Mesothelial cell of epicardium (in vitro differentiated cells): Measurements from ENCODE around the gene RPL32. TPM values are rescaled to one million over a fixed set of nuclear protein-coding genes. Genes with fewer than 3 reads are reported as not detected.

Experiments
- DNase-seq, 2 experiments: peaks; one replicate each; pipeline ENCODE4 v3.0.0; 2021; ENCODE audit warnings: low spot score in 2 of 2; ENCODE audit not compliant: unreplicated experiment in 2 of 2
- H3K27ac Mint-ChIP-seq: 2 replicates; pipeline ENCODE4 v1.8.0; 2021; ENCODE audit warnings: mixed read lengths
- H3K27me3 Mint-ChIP-seq: 2 replicates; pipeline ENCODE4 v1.8.0; 2021; ENCODE audit warnings: low read depth, mixed read lengths
- H3K36me3 Mint-ChIP-seq: 2 replicates; pipeline ENCODE4 v1.8.0; 2021; ENCODE audit warnings: mixed read lengths
- H3K4me1 Mint-ChIP-seq: 2 replicates; pipeline ENCODE4 v1.8.0; 2021; ENCODE audit warnings: mixed read lengths
- H3K4me3 Mint-ChIP-seq: 2 replicates; pipeline ENCODE4 v1.8.0; 2021; ENCODE audit warnings: mild to moderate bottlenecking, moderate library complexity, mixed read lengths
- H3K9me3 Mint-ChIP-seq: 2 replicates; pipeline ENCODE4 v1.8.0; 2021; ENCODE audit warnings: mixed read lengths
- CTCF ChIP-seq: fragments of 200-600 bp; sonication (generic); IDR thresholded peaks from one replicate; pipeline ENCODE4 v1.5.0; 2021; ENCODE audit warnings: antibody characterized with exemption; ENCODE audit not compliant: unreplicated experiment
- total RNA-seq: library from RNA; stranded (reverse); gene quantifications from 3 replicates; pipeline ENCODE4 v1.2.1, GENCODE V29; 2021

Gene RPL32
- total RNA-seq, 1 donor from 2014 or later = 1,710 TPM

- H3K4me1 Mint-ChIP-seq = peaks cover 5% of the 10 kb centered on the region
- H3K27ac Mint-ChIP-seq = no peak overlapping the region
These were observed 42.7 kb downstream of the RPL32 start for GRCh38 chr3:12798559-12799179.

GRCh38 chr3:12797892-12798558 is 43.3 kb downstream of the RPL32 start:
- TF ChIP-seq CTCF = no peak
- H3K4me1 Mint-ChIP-seq = peaks cover 5% of the 10 kb centered on the region
- DNase-seq = no peak
- H3K27me3 Mint-ChIP-seq = no peaks in the 10 kb centered on the region
- H3K9me3 Mint-ChIP-seq = no peaks in the 10 kb centered on the region
- no peak overlapping the region for H3K27ac Mint-ChIP-seq
- no peaks in the 10 kb centered on the region for H3K36me3 Mint-ChIP-seq
- peak overlapping the region; percentile 35 for H3K4me3 Mint-ChIP-seq

More at GRCh38 chr3:12798559-12799179, 42.7 kb downstream of the RPL32 start:
- H3K36me3 Mint-ChIP-seq = peaks cover 5% of the 10 kb centered on the region
- H3K9me3 Mint-ChIP-seq = no peaks in the 10 kb centered on the region
- H3K4me3 Mint-ChIP-seq = no peak overlapping the region
- no peak for TF ChIP-seq CTCF
- H3K27me3 Mint-ChIP-seq = no peaks in the 10 kb centered on the region
- DNase-seq = no peak

- Mint-ChIP-seq H3K36me3 (no peaks in the 10 kb centered on the region), H3K4me1 (peaks cover 5% of the 10 kb centered on the region)
These were observed 44.1 kb downstream of the RPL32 start for GRCh38 chr3:12797124-12797891.

GRCh38 chr3:12796171-12797123 is 44.9 kb downstream of the RPL32 start, which contains the start of gene CAND2:
CAND2 (plus strand) TSS chr3:12796680; CDS start chr3:12796721, 41 bp downstream.
- Mint-ChIP-seq H3K27me3 (no peaks in the 10 kb centered on the region), H3K4me3 (peak within 1 kb of the TSS; percentile 86), H3K4me1 (peaks cover 5% of the 10 kb centered on the region), H3K9me3 (no peaks in the 10 kb centered on the region), H3K36me3 (no peaks in the 10 kb centered on the region), H3K27ac (peak within 1 kb of the TSS; percentile 53)
- no peak for TF ChIP-seq CTCF
- peak in 1 of 2 experiments; percentile 59 for DNase-seq

More at GRCh38 chr3:12797124-12797891, 44.1 kb downstream of the RPL32 start:
- no peak for DNase-seq
- peak overlapping the region; percentile 86 for H3K4me3 Mint-ChIP-seq
- H3K27me3 Mint-ChIP-seq = no peaks in the 10 kb centered on the region
- no peaks in the 10 kb centered on the region for H3K9me3 Mint-ChIP-seq
- H3K27ac Mint-ChIP-seq = no peak overlapping the region
- TF ChIP-seq CTCF = no peak

GRCh38 chr3:12793701-12794100 is 47.7 kb downstream of the RPL32 start:
- no peak for DNase-seq
- Mint-ChIP-seq H3K27ac (no peak overlapping the region), H3K4me1 (peaks cover 5% of the 10 kb centered on the region), H3K36me3 (no peaks in the 10 kb centered on the region), H3K9me3 (no peaks in the 10 kb centered on the region), H3K4me3 (no peak overlapping the region), H3K27me3 (no peaks in the 10 kb centered on the region)
- TF ChIP-seq CTCF = no peak
